ENCODE measurements around the gene ARID5B. TPM values are rescaled to one million over a fixed set of nuclear protein-coding genes. Genes with fewer than 3 reads are reported as not detected.

Gene ARID5B
- total RNA-seq, 2 donors from 2014 or later = 60.7 to 80.4 TPM

- Histone ChIP-seq H3K4me1 (ENCODE audit: control insufficient read depth in 1 of 2, low read depth in 2 of 2) (peaks cover 60 to 87% of the 10 kb centered on the region in 2 donors), H3K27me3 (replicated peaks; ENCODE audit: insufficient read depth) (no peaks in the 10 kb centered on the region), H3K9me3 (no peaks in the 10 kb centered on the region), H3K36me3 (peaks cover 9% of the 10 kb centered on the region), H3K27ac (peak overlapping the region; percentile 74 to 96), H3K4me3 (peak overlapping the region; percentile 83)
- DNase-seq (ENCODE audit: low spot score) = no peak
- ATAC-seq (ENCODE audit: insufficient number of reproducible peaks, low FRiP score, low read depth) = no peak
- TF ChIP-seq CTCF (IDR thresholded peaks at IDR 0.05) = no peak
These were observed 157.9 kb downstream of the ARID5B start for GRCh38 chr10:62059217-62059920.

- Histone ChIP-seq H3K27me3 (replicated peaks; ENCODE audit: insufficient read depth) (no peaks in the 10 kb centered on the region), H3K36me3 (peaks cover 15% of the 10 kb centered on the region), H3K9me3 (no peaks in the 10 kb centered on the region), H3K4me3 (no peak overlapping the region), H3K4me1 (ENCODE audit: control insufficient read depth in 1 of 2, low read depth in 2 of 2) (peaks cover 39 to 65% of the 10 kb centered on the region in 2 donors), H3K27ac (peak overlapping the region; percentile 7 to 35)
- no peak for DNase-seq (ENCODE audit: low spot score)
- ATAC-seq (ENCODE audit: insufficient number of reproducible peaks, low FRiP score, low read depth) = no peak
- TF ChIP-seq CTCF (IDR thresholded peaks at IDR 0.05) = no peak
These were observed 160.5 kb downstream of the ARID5B start for GRCh38 chr10:62062028-62062427.

GRCh38 chr10:62062752-62063512 lies 161.4 kb downstream of the ARID5B start:
- ATAC-seq (ENCODE audit: insufficient number of reproducible peaks, low FRiP score, low read depth) (no peak), DNase-seq (ENCODE audit: low spot score) (no peak)
- Histone ChIP-seq H3K9me3 (no peaks in the 10 kb centered on the region), H3K4me1 (ENCODE audit: control insufficient read depth in 1 of 2, low read depth in 2 of 2) (peaks cover 43 to 66% of the 10 kb centered on the region in 2 donors), H3K27me3 (replicated peaks; ENCODE audit: insufficient read depth) (no peaks in the 10 kb centered on the region), H3K36me3 (peaks cover 21% of the 10 kb centered on the region), H3K4me3 (no peak overlapping the region), H3K27ac (peak overlapping the region; percentile 43 to 66)
- no peak for TF ChIP-seq CTCF (IDR thresholded peaks at IDR 0.05)

GRCh38 chr10:62063795-62064472 lies 162.4 kb downstream of the ARID5B start:
- Histone ChIP-seq H3K4me1 (ENCODE audit: control insufficient read depth in 1 of 2, low read depth in 2 of 2) (peaks cover 42 to 66% of the 10 kb centered on the region in 2 donors), H3K9me3 (no peaks in the 10 kb centered on the region), H3K27ac (peak overlapping the region; percentile 43 to 66), H3K36me3 (peaks cover 21% of the 10 kb centered on the region), H3K27me3 (replicated peaks; ENCODE audit: insufficient read depth) (no peaks in the 10 kb centered on the region), H3K4me3 (no peak overlapping the region)
- no peak for TF ChIP-seq CTCF (IDR thresholded peaks at IDR 0.05)
- no peak for DNase-seq (ENCODE audit: low spot score)
- ATAC-seq (ENCODE audit: insufficient number of reproducible peaks, low FRiP score, low read depth) = no peak

GRCh38 chr10:62067560-62067959 lies 166.1 kb downstream of the ARID5B start:
- Histone ChIP-seq H3K27ac (peak overlapping the region in 1 of 2 donors; percentile 27), H3K36me3 (peaks cover 26% of the 10 kb centered on the region), H3K9me3 (no peaks in the 10 kb centered on the region), H3K4me3 (no peak overlapping the region), H3K27me3 (replicated peaks; ENCODE audit: insufficient read depth) (no peaks in the 10 kb centered on the region), H3K4me1 (ENCODE audit: control insufficient read depth in 1 of 2, low read depth in 2 of 2) (peaks cover 38 to 72% of the 10 kb centered on the region in 2 donors)
- no peak for ATAC-seq (ENCODE audit: insufficient number of reproducible peaks, low FRiP score, low read depth)
- DNase-seq (ENCODE audit: low spot score) = no peak
- TF ChIP-seq CTCF (IDR thresholded peaks at IDR 0.05) = no peak

All from thoracic aorta (tissue), 2 donors.